PC-9 (cell line): Measurements from ENCODE around the gene SPHK2.

Experiments used
- CTCF ChIP-seq: fragments of 200-600 bp; sonication (generic); conservative IDR thresholded peaks from 2 replicates; pipeline ENCODE4 v1.6.1; 2017; ENCODE audit warnings: mixed run types, antibody characterized with exemption, mild to moderate bottlenecking, moderate library complexity
- EZH2 ChIP-seq: fragments of 200-600 bp; sonication (generic); IDR thresholded peaks from 2 replicates; pipeline ENCODE4 v1.8.0; 2017; ENCODE audit warnings: antibody characterized with exemption, low read depth

GRCh38 chr19:48614436-48615230, 4.7 kb upstream of the SPHK2 start, which contains the start of gene FAM83E:
- no peak for TF ChIP-seq CTCF
- no peak for TF ChIP-seq EZH2
